Gastrocnemius medialis (tissue), 4 donors: ENCODE measurements around the gene ZBTB17. TPM values are rescaled to one million over a fixed set of nuclear protein-coding genes. Genes with fewer than 3 reads are reported as not detected.
A peak's percentile ranks its signal among the peaks of the same experiment; 100 is the strongest.

Experiments used
- ATAC-seq, 2 donors: fragments of 150-250 bp; one replicate each; pipeline ENCODE4 v1.9.1; 2016
- DNase-seq, 2 donors: peaks; one replicate each; pipeline ENCODE4 v3.0.0-alpha.2; 2019
- H3K27ac ChIP-seq, 4 donors: fragments of 200-600 bp; sonication (generic); 1 replicate in 1 of 4; 2 replicates in 3 of 4; pipeline ENCODE4 v1.5.1; 2016 to 2018; ENCODE audit warnings: mild to moderate bottlenecking in 2 of 4, moderate library complexity in 1 of 4
- H3K27me3 ChIP-seq, 3 donors: fragments of 200-600 bp; sonication (generic) in 2 of 3; 1 replicate in 1 of 3; 2 replicates in 2 of 3; pipeline versions ENCODE4 v1.5.1 to v1.6.0; 2016 to 2019; ENCODE audit warnings: mild to moderate bottlenecking in 1 of 3, moderate library complexity in 1 of 3
- H3K36me3 ChIP-seq, 2 donors: fragments of 200-600 bp; sonication (generic) in 1 of 2; one replicate each; pipeline ENCODE4 v1.5.1; 2017 to 2018
- H3K4me1 ChIP-seq, 2 donors: fragments of 200-600 bp; sonication (generic) in 1 of 2; one replicate each; pipeline ENCODE4 v1.5.1; 2016 to 2017; ENCODE audit warnings: mild to moderate bottlenecking in 2 of 2
- H3K4me3 ChIP-seq, 4 donors: fragments of 200-600 bp; sonication (generic) in 3 of 4; 1 replicate in 1 of 4; 2 replicates in 3 of 4; pipeline ENCODE4 v1.5.1; 2016 to 2019; ENCODE audit warnings: mild to moderate bottlenecking in 2 of 4
- H3K9me3 ChIP-seq, 3 donors: fragments of 200-600 bp; sonication (generic) in 2 of 3; 1 replicate in 1 of 3; 2 replicates in 2 of 3; pipeline ENCODE4 v1.5.1; 2016 to 2019
- POLR2A ChIP-seq, 2 donors: fragments of 450-650 bp; IDR thresholded peaks; one replicate each; pipeline ENCODE4 v1.6.1; 2017; ENCODE audit warnings: antibody characterized with exemption in 2 of 2, mild to moderate bottlenecking in 2 of 2, moderate library complexity in 2 of 2
- in situ Hi-C, 4 donors: fragments of 200-750 bp; cut with MboI; loops; one replicate each; pipeline versions ENCODE4 v1.15.0 to v1.8.0; 2017; ENCODE audit warnings: low sequenced_read_pairs in 4 of 4
- intact Hi-C: fragments of 100-400 bp; cut with DNase I; formaldehyde crosslinking; loops from one replicate; pipeline ENCODE4 v1.15.1; 2023; ENCODE audit warnings: low total_unique reads
- total RNA-seq, 4 donors: library from RNA; depleted of rRNA; stranded (reverse); fragments of >200 nt; gene quantifications; one replicate each; pipeline versions ENCODE4 v1.1.0 to v1.2.3, GENCODE V29; 2016
- TF ChIP-seq, protein P1 (sequence below), 5 experiments: fragments of 450-650 bp in 3 of 5; fragments of 200-600 bp in 2 of 5; sonication (generic) in 2 of 5; IDR thresholded peaks in 4 of 5; conservative IDR thresholded peaks in 1 of 5; 1 replicate in 4 of 5; 2 replicates in 1 of 5; pipeline ENCODE4 v1.5.1; 2016 to 2019; ENCODE audit warnings: antibody characterized with exemption in 5 of 5, mild to moderate bottlenecking in 3 of 5, moderate library complexity in 3 of 5

The ZBTB17 gene
- total RNA-seq, 4 donors from 2014 or later, result 25.9 to 44.1 (median 31.5) TPM

DNA sequence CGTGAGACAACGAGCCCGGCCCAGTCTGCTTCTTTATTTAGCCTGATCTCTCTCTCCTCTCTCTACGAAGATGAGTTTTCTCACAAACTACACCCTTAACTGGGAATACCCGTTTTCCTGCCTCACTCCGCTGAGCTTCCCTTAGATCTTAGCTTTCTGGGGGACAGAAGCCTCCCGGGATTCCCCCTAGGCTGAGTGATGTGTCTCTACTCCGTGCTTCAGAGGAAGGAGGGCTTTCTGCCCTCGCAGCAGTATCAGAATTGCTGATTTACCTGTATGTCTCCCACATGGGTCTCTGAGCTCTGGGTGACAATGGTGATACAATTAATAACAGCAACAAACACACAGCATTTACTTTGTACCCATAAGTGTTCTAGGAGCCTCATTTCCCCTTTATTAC is 1.0 kb downstream of the ZBTB17 start:
- peak overlapping the region; percentile 84 to 96 (median 88) for H3K4me3 ChIP-seq
- intact Hi-C loops, result loop anchor here (1.0 to 5.0 kb wide), 4 partner anchors 24 to 183 kb away; no protein-coding TSS in a partner anchor
- H3K27me3 ChIP-seq, result no peaks in the 10 kb centered on the region
- ATAC-seq, result no peak
- TF ChIP-seq, protein P1, sequence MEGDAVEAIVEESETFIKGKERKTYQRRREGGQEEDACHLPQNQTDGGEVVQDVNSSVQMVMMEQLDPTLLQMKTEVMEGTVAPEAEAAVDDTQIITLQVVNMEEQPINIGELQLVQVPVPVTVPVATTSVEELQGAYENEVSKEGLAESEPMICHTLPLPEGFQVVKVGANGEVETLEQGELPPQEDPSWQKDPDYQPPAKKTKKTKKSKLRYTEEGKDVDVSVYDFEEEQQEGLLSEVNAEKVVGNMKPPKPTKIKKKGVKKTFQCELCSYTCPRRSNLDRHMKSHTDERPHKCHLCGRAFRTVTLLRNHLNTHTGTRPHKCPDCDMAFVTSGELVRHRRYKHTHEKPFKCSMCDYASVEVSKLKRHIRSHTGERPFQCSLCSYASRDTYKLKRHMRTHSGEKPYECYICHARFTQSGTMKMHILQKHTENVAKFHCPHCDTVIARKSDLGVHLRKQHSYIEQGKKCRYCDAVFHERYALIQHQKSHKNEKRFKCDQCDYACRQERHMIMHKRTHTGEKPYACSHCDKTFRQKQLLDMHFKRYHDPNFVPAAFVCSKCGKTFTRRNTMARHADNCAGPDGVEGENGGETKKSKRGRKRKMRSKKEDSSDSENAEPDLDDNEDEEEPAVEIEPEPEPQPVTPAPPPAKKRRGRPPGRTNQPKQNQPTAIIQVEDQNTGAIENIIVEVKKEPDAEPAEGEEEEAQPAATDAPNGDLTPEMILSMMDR (IDR thresholded peaks at IDR 0.05 in 4 of 5, conservative IDR thresholded peaks at IDR 0.05 in 1 of 5), result no peak
- TF ChIP-seq POLR2A (IDR thresholded peaks at IDR 0.05), result no peak
- H3K27ac ChIP-seq, result peak overlapping the region in 3 of 4 donors; percentile 86 to 96 (median 91)
- peaks cover 8 to 17% of the 10 kb centered on the region in 2 donors for H3K4me1 ChIP-seq
- H3K36me3 ChIP-seq, result peaks cover 0 to 18% of the 10 kb centered on the region in 2 donors
- DNase-seq, result no peak
- in situ Hi-C loops, result loop anchor here in 2 of 4 donors (25.0 kb wide), 1 partner anchor 163 kb away; the partner anchor contains the start of gene UQCRHL (in 2 of the 2)
- no peaks in the 10 kb centered on the region for H3K9me3 ChIP-seq

DNA sequence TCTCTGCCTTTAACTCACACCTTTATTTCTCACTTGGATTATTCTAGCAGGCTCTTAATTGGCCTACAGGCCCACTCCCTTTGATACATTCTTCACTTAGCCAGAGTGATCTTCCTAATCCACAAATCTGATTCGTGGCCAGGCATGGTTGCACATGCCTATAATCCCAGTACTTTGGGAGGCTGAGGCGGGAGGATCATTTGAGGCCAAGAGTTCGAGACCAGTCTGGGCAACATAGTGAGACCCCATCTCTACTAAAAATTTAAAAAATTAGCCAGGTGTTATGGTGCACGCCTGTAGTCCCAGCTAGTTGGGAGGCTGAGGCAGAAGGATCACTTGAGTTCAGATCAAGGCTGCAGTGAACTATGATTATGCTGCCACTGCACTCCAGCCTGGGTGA is 2.1 kb downstream of the ZBTB17 start:
- no peak overlapping the region for H3K4me3 ChIP-seq
- in situ Hi-C loops (loop anchor here in 1 of 4 donors (25.0 kb wide), 1 partner anchor 161 kb away; the partner anchor contains the start of gene UQCRHL), intact Hi-C loops (loop anchor here (2.0 kb wide), 1 partner anchor 23 kb away; no protein-coding TSS in a partner anchor)
- H3K9me3 ChIP-seq, result no peaks in the 10 kb centered on the region
- TF ChIP-seq POLR2A (IDR thresholded peaks at IDR 0.05), result no peak
- TF ChIP-seq, protein P1 (IDR thresholded peaks at IDR 0.05 in 4 of 5, conservative IDR thresholded peaks at IDR 0.05 in 1 of 5), result no peak
- H3K27ac ChIP-seq, result no peak overlapping the region
- peaks cover 0 to 18% of the 10 kb centered on the region in 2 donors for H3K36me3 ChIP-seq
- DNase-seq (no peak), ATAC-seq (no peak)
- no peaks in the 10 kb centered on the region for H3K27me3 ChIP-seq
- H3K4me1 ChIP-seq, result peaks cover 8 to 17% of the 10 kb centered on the region in 2 donors

DNA sequence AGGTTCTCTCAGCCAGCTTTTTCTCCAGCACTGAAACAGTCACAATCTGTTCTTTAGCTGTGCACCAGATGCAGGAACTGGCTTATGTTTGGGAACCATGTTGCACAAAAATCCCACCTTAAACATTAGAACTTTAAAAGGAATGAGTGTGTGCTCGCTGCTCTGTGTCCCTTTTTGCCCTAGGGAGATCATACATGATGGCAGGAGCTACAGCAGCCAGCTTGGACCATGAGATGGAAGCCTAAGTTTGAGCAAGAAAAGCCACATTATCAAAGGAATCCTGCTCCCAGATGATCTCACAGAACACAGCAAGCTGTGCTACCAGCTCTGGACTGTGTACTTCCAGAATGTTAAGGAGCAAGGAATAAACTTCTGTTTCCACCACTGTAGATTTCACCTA is 3.5 kb downstream of the ZBTB17 start:
- in situ Hi-C loops, result loop anchor here in 1 of 4 donors (25.0 kb wide), 1 partner anchor 160 kb away; the partner anchor contains the start of gene UQCRHL
- no peaks in the 10 kb centered on the region for H3K9me3 ChIP-seq
- ATAC-seq, result no peak
- H3K36me3 ChIP-seq, result peaks cover 0 to 18% of the 10 kb centered on the region in 2 donors
- intact Hi-C loops, result no loop called here
- no peak for TF ChIP-seq POLR2A (IDR thresholded peaks at IDR 0.05)
- TF ChIP-seq, protein P1 (IDR thresholded peaks at IDR 0.05 in 4 of 5, conservative IDR thresholded peaks at IDR 0.05 in 1 of 5), result no peak
- peaks cover 8 to 17% of the 10 kb centered on the region in 2 donors for H3K4me1 ChIP-seq
- H3K4me3 ChIP-seq, result no peak overlapping the region
- no peaks in the 10 kb centered on the region for H3K27me3 ChIP-seq
- no peak for DNase-seq
- H3K27ac ChIP-seq, result no peak overlapping the region

DNA sequence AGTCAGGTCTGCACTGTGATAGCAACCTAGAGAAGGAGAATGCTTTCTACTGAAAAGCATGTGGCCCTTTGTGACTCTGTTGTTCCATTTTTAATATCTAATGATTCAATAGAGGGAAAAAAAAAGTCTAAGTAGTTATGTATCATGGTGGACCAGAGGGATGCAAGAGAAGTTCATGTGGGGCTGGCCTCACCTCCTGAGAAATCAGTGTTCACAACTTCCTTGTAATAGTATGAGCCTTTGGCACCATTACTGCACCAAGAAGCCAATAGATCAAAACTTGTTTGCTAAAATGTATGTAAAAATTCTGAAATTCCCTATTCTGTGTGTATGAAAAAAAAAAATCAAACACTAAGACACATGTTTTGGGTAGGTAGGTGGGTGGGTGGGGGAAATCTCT is 5.0 kb downstream of the ZBTB17 start:
- intact Hi-C loops, result no loop called here
- Histone ChIP-seq H3K36me3 (peaks cover 0 to 18% of the 10 kb centered on the region in 2 donors), H3K4me1 (peaks cover 8 to 23% of the 10 kb centered on the region in 2 donors), H3K4me3 (no peak overlapping the region), H3K27me3 (no peaks in the 10 kb centered on the region), H3K9me3 (no peaks in the 10 kb centered on the region), H3K27ac (no peak overlapping the region)
- ATAC-seq, result no peak
- no peak for TF ChIP-seq POLR2A (IDR thresholded peaks at IDR 0.05)
- TF ChIP-seq, protein P1 (IDR thresholded peaks at IDR 0.05 in 4 of 5, conservative IDR thresholded peaks at IDR 0.05 in 1 of 5), result no peak
- in situ Hi-C loops, result loop anchor here in 1 of 4 donors (25.0 kb wide), 1 partner anchor 159 kb away; the partner anchor contains the start of gene UQCRHL
- DNase-seq, result no peak
